Left ventricle myocardium inferior (tissue), 1 donor: ENCODE measurements around the gene KCNA10. TPM values are rescaled to one million over a fixed set of nuclear protein-coding genes. Genes with fewer than 3 reads are reported as not detected.

Source experiments
- DNase-seq: peaks from one replicate; pipeline ENCODE4 v3.0.0-alpha.2; 2020
- H3K27ac ChIP-seq: fragments of 200-600 bp; replicated peaks from 2 replicates; pipeline ENCODE4 v1.8.0; 2021
- H3K27me3 ChIP-seq: fragments of 200-600 bp; 2 replicates; pipeline ENCODE4 v1.8.0; 2021; ENCODE audit warnings: low read depth
- H3K36me3 ChIP-seq: fragments of 200-600 bp; 2 replicates; pipeline ENCODE4 v1.8.0; 2021
- H3K4me1 ChIP-seq: fragments of 200-600 bp; 2 replicates; pipeline ENCODE4 v1.8.0; 2021
- H3K4me3 ChIP-seq: fragments of 200-600 bp; 2 replicates; pipeline ENCODE4 v1.8.0; 2021; ENCODE audit warnings: mild to moderate bottlenecking, moderate library complexity
- H3K9me3 ChIP-seq: fragments of 200-600 bp; replicated peaks from 2 replicates; pipeline ENCODE4 v1.8.0; 2021
- intact Hi-C: fragments of 100-400 bp; cut with micrococcal nuclease; formaldehyde crosslinking; loops from one replicate; pipeline ENCODE4 v1.11.0; 2022
- total RNA-seq: library from RNA; stranded (reverse); fragmentation: NEBNext Ultra II Directional; extraction: Animal tissue kit (Norgen Biotek cat#: 25700); gene quantifications from one replicate; pipeline ENCODE4 v1.2.1, GENCODE V29; 2021
- TF ChIP-seq, protein P1 (sequence below): fragments of 200-600 bp; IDR thresholded peaks from 2 replicates; pipeline ENCODE4 v1.8.0; 2021; ENCODE audit warnings: antibody characterized with exemption, mild to moderate bottlenecking, borderline replicate concordance
- donor health status: DM: no; HTN: yes; CAD: no; lungs with severe emphysema.

Gene KCNA10
- total RNA-seq, 1 donor from 2014 or later, result not detected

DNA sequence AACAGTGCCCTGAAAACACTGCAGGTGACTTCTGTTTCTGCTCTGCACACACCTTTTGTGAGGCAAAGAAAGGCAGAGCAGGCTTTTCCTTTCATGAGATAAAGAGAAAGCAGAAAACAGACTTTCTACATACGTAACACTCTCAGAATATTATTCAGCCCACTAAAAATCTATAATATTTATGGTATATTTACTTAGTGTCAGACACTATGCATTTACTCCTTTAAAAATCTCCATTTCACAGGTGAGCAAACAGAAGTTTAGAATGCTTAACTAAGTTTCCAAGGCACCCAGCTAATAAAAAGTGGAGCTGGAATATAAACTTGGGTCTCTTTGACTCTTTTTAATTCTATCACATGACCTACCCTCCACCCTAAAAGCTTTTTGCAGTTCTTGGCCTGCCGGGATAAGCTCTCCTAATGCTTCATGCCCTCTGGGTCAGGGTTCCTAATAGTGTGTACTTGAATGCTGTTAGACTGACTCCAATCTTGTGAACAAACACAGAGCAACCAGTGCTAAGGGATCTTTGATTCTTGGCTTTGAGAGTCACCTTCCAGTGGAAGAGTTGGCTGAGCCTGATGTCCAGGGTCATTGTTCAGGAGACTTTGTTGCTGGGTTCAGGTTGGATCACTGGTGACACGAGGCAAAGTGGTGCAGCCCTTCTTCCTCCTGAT, 40.9 kb downstream of the KCNA10 start:
- H3K9me3 ChIP-seq, result no peaks in the 10 kb centered on the region
- no peak overlapping the region for H3K27ac ChIP-seq
- H3K4me1 ChIP-seq, result peaks cover 45% of the 10 kb centered on the region
- intact Hi-C loops, result no loop called here
- no peaks in the 10 kb centered on the region for H3K36me3 ChIP-seq
- no peak for DNase-seq
- no peak overlapping the region for H3K4me3 ChIP-seq
- H3K27me3 ChIP-seq, result no peaks in the 10 kb centered on the region
- TF ChIP-seq, protein P1, sequence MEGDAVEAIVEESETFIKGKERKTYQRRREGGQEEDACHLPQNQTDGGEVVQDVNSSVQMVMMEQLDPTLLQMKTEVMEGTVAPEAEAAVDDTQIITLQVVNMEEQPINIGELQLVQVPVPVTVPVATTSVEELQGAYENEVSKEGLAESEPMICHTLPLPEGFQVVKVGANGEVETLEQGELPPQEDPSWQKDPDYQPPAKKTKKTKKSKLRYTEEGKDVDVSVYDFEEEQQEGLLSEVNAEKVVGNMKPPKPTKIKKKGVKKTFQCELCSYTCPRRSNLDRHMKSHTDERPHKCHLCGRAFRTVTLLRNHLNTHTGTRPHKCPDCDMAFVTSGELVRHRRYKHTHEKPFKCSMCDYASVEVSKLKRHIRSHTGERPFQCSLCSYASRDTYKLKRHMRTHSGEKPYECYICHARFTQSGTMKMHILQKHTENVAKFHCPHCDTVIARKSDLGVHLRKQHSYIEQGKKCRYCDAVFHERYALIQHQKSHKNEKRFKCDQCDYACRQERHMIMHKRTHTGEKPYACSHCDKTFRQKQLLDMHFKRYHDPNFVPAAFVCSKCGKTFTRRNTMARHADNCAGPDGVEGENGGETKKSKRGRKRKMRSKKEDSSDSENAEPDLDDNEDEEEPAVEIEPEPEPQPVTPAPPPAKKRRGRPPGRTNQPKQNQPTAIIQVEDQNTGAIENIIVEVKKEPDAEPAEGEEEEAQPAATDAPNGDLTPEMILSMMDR, result no peak

DNA sequence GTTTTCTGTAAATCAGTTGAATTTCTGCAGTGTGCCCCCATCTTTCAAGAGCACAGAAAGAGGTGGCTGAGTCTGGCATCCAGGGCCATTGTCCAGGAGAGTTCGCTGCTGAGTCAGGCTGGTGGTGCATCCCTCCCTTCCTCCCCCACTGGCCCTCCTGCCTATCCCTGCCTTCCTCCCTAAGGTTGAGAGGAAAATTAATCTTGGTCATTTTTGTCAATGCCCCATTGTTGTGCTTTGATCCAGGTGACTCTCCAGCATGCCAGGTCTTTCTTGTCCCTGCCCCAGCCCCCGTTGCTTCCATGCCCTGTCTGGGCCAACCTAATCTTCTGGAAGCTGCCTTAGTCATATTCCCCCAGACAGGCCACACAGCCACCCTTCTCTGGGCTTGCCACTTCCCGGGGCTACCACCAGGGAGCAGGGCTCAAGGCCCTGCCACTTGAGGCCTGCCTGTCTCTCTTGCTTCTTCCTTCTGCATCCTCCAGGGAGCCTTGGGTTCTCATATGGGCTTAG, 41.5 kb downstream of the KCNA10 start:
- Histone ChIP-seq H3K9me3 (no peaks in the 10 kb centered on the region), H3K4me1 (peaks cover 40% of the 10 kb centered on the region), H3K27me3 (no peaks in the 10 kb centered on the region), H3K27ac (no peak overlapping the region), H3K36me3 (no peaks in the 10 kb centered on the region), H3K4me3 (no peak overlapping the region)
- TF ChIP-seq, protein P1, result no peak
- no peak for DNase-seq
- intact Hi-C loops, result no loop called here

DNA sequence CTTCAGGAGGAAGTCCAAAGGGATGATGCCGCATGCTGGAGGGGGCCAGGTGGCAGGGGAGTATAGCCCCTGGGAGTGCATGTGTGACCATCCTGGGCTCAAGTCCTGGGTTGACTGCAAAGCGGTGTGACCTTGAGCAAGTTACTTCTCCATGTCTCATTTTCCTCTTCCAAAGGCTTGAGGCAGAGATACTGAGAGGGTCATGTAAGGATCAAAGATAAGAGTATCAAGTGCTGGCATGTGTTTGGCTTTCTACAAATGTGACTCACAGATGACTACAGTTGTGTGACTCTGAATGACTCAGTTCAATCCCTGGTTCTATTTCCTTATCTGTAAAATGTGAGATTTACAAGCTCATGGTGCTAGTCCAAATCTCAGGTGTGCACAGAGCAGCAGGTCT, 41.9 kb downstream of the KCNA10 start:
- DNase-seq, result no peak
- Histone ChIP-seq H3K27me3 (no peaks in the 10 kb centered on the region), H3K27ac (no peak overlapping the region), H3K36me3 (no peaks in the 10 kb centered on the region), H3K9me3 (no peaks in the 10 kb centered on the region), H3K4me3 (no peak overlapping the region), H3K4me1 (peaks cover 35% of the 10 kb centered on the region)
- TF ChIP-seq, protein P1, result no peak
- intact Hi-C loops, result no loop called here

DNA sequence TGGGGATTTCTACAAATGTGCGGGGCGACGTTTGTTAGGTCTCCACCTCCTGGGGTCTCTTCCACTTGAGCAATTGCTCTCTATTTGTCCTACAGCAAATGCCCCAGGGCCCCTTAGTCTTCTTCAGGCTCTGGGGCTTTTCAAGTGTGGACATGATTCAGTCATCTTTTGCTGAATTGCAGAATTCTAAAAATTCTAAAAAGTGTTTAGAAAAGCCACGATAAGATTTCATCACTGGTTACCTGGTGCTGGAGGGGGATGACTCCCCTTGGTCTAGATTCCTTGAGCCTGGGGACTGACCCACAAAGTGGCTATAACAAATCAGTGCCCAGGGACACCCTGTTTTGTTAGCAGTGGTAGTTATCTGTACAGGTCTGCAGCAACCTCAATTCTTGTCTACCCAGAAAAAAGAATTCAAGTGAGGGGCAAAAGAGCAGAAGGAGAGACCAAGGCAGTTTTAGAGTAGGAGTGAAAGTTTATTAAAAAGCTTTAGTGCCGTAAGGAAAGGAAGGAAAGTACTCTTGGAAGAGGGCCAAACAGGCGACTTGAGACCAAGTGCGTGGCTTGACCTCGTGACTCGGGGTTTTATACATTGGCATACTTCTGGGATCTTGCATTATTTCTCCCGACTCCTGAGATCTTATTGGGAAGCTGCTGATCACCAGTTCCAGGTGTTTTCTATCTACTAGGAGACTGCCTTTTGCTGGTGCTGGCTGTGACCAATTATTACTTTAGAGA, 42.8 kb downstream of the KCNA10 start:
- Histone ChIP-seq H3K27ac (no peak overlapping the region), H3K9me3 (no peaks in the 10 kb centered on the region), H3K4me1 (peaks cover 29% of the 10 kb centered on the region), H3K36me3 (no peaks in the 10 kb centered on the region), H3K27me3 (peaks cover 2% of the 10 kb centered on the region), H3K4me3 (no peak overlapping the region)
- TF ChIP-seq, protein P1, result no peak
- DNase-seq, result no peak
- intact Hi-C loops, result no loop called here

DNA sequence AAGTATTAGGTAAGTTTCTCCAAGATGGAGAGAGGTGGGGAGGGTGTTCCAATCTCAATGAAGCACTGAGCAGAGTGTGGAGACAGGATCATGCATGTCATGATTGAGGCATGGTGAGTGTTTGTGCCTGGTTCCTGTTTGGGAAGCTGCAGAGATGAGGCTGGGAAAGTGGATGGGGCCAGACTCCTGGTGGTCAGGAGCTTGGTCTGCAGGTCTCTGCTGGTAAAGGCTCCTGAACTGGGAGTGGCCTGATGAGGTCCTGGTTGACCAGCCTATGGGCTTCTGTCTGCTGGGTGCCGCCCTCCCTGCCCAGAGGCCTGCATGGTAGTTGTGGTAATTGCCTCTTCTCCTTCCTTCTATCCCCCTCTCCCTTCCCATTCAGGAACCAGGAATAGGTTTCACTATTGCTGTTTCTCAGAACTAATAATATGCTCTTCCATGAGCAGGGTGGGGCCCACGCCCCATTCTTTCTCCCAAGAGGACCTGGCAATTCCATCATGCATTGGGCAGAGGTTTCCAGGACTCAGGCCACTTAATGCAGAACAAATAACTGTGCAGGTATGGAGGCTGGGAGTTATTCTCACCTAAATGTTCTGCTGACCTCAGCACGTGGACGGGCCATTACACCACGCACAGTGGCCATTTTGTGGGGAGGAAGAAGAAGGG, 43.5 kb downstream of the KCNA10 start:
- Histone ChIP-seq H3K4me3 (no peak overlapping the region), H3K36me3 (no peaks in the 10 kb centered on the region), H3K27me3 (peaks cover 5% of the 10 kb centered on the region), H3K9me3 (no peaks in the 10 kb centered on the region), H3K27ac (no peak overlapping the region), H3K4me1 (peaks cover 27% of the 10 kb centered on the region)
- TF ChIP-seq, protein P1, result no peak
- intact Hi-C loops, result no loop called here
- DNase-seq, result no peak
